Body of pancreas (tissue), 4 donors: Measurements from ENCODE around the gene MAML2. TPM values are rescaled to one million over a fixed set of nuclear protein-coding genes. Genes with fewer than 3 reads are reported as not detected.
A peak's percentile ranks its signal among the peaks of the same experiment; 100 is the strongest.

Experiments used
- ATAC-seq: fragments of 150-250 bp; one replicate; pipeline ENCODE4 v1.9.1; 2016
- DNase-seq, 4 donors: peaks; one replicate each; pipeline ENCODE4 v3.0.0-alpha.2; 2019
- H3K27ac ChIP-seq, 4 donors: fragments of 200-600 bp; sonication (generic); 1 replicate in 3 of 4; 2 replicates in 1 of 4; pipeline versions ENCODE4 v1.5.1 to v1.6.1; 2016 to 2019; ENCODE audit warnings: mild to moderate bottlenecking in 1 of 4, mixed read lengths in 1 of 4, moderate library complexity in 1 of 4
- H3K27me3 ChIP-seq, 2 donors: fragments of 200-600 bp; sonication (generic); one replicate each; pipeline ENCODE4 v1.6.0; 2016; ENCODE audit warnings: mild to moderate bottlenecking in 1 of 2
- H3K36me3 ChIP-seq, 2 donors: fragments of 200-600 bp; sonication (generic); replicated peaks in 1 of 2; 2 replicates each; pipeline ENCODE4 v1.5.1; 2016; ENCODE audit warnings: low read depth in 2 of 2; ENCODE audit not compliant: insufficient read depth in 1 of 2
- H3K4me1 ChIP-seq: fragments of 200-600 bp; sonication (generic); one replicate; pipeline ENCODE4 v1.6.0; 2016
- H3K4me3 ChIP-seq, 2 donors: fragments of 200-600 bp; sonication (generic); 1 replicate in 1 of 2; 2 replicates in 1 of 2; pipeline ENCODE4 v1.5.1; 2016 to 2019
- H3K9me3 ChIP-seq, 3 donors: fragments of 200-600 bp; sonication (generic); 1 replicate in 2 of 3; 2 replicates in 1 of 3; pipeline ENCODE4 v1.5.1; 2016
- CTCF ChIP-seq, 7 experiments: fragments of 450-650 bp in 4 of 7; fragments of 200-600 bp in 3 of 7; sonication (generic) in 3 of 7; IDR thresholded peaks; one replicate each; pipeline ENCODE4 v1.5.1; 2016 to 2019; ENCODE audit warnings: antibody characterized with exemption in 7 of 7
- POLR2A ChIP-seq, 3 donors: fragments of 450-650 bp; IDR thresholded peaks; one replicate each; pipeline ENCODE4 v1.6.1; 2016; ENCODE audit warnings: antibody characterized with exemption in 3 of 3, mild to moderate bottlenecking in 2 of 3
- WGBS, 2 donors: methylation state at CpG; one replicate each; pipeline ENCODE4 v1.1.5; 2017; 5-methylcytosine and 5-hydroxymethylcytosine counted together
- intact Hi-C: fragments of 100-400 bp; cut with DNase I; formaldehyde crosslinking; loops from one replicate; pipeline ENCODE4 v1.15.1; 2023
- total RNA-seq, 2 donors: library from RNA; depleted of rRNA; stranded (reverse); fragments of >200 nt; gene quantifications; one replicate each; pipeline ENCODE4 v1.1.0, GENCODE V29; 2016

The MAML2 gene
- total RNA-seq, 2 donors from 2014 or later, result 7.9 to 9.9 TPM

- no peaks in the 10 kb centered on the region for H3K36me3 ChIP-seq
- DNase-seq (no peak), ATAC-seq (no peak)
- intact Hi-C loops, result no loop called here
- 29 to 32% methylated on average over 2 of the region's 2 CpGs for WGBS, 2 donors
- H3K27ac ChIP-seq, result peak overlapping the region in 1 of 4 donors; percentile 14
- H3K27me3 ChIP-seq, result no peaks in the 10 kb centered on the region
- H3K4me3 ChIP-seq, result no peak overlapping the region
- no peaks in the 10 kb centered on the region for H3K9me3 ChIP-seq
- TF ChIP-seq CTCF (IDR thresholded peaks at IDR 0.05) (no peak), POLR2A (IDR thresholded peaks at IDR 0.05) (no peak)
- peaks cover 24% of the 10 kb centered on the region for H3K4me1 ChIP-seq
Observed at GRCh38 chr11:96238563-96239135, 104.3 kb downstream of the MAML2 start.

- ATAC-seq (no peak), DNase-seq (no peak)
- Histone ChIP-seq H3K4me3 (no peak overlapping the region), H3K27ac (peak overlapping the region in 1 of 4 donors; percentile 14), H3K9me3 (no peaks in the 10 kb centered on the region), H3K4me1 (peaks cover 24% of the 10 kb centered on the region), H3K27me3 (no peaks in the 10 kb centered on the region), H3K36me3 (no peaks in the 10 kb centered on the region)
- intact Hi-C loops, result no loop called here
- 11 to 13% methylated on average over 1 of the region's 1 CpG for WGBS, 2 donors
- TF ChIP-seq CTCF (IDR thresholded peaks at IDR 0.05) (no peak), POLR2A (IDR thresholded peaks at IDR 0.05) (no peak)
Observed at GRCh38 chr11:96237766-96238266, 105.2 kb downstream of the MAML2 start.

- peaks cover 15% of the 10 kb centered on the region for H3K4me1 ChIP-seq
- H3K27ac ChIP-seq, result no peak overlapping the region
- DNase-seq (no peak), ATAC-seq (no peak)
- no peaks in the 10 kb centered on the region for H3K27me3 ChIP-seq
- H3K36me3 ChIP-seq, result no peaks in the 10 kb centered on the region
- no peak overlapping the region for H3K4me3 ChIP-seq
- TF ChIP-seq CTCF (IDR thresholded peaks at IDR 0.05), result no peak
- TF ChIP-seq POLR2A (IDR thresholded peaks at IDR 0.05), result no peak
- intact Hi-C loops, result no loop called here
- WGBS, 2 donors, result 55 to 76% methylated on average over 4 of the region's 4 CpGs
- no peaks in the 10 kb centered on the region for H3K9me3 ChIP-seq
Observed at GRCh38 chr11:96235751-96236150, 107.2 kb downstream of the MAML2 start.

GRCh38 chr11:96234866-96235441 is 108.0 kb downstream of the MAML2 start:
- intact Hi-C loops, result no loop called here

More at GRCh38 chr11:96234866-96235441, 108.0 kb downstream of the MAML2 start:
- WGBS, 2 donors, result 57 to 67% methylated on average over 1 of the region's 1 CpG
- peaks cover 15% of the 10 kb centered on the region for H3K4me1 ChIP-seq
- ATAC-seq (no peak), DNase-seq (no peak)
- H3K27ac ChIP-seq, result no peak overlapping the region
- H3K27me3 ChIP-seq, result no peaks in the 10 kb centered on the region
- TF ChIP-seq POLR2A (IDR thresholded peaks at IDR 0.05) (no peak), CTCF (IDR thresholded peaks at IDR 0.05) (no peak)
- no peak overlapping the region for H3K4me3 ChIP-seq
- no peaks in the 10 kb centered on the region for H3K9me3 ChIP-seq
- H3K36me3 ChIP-seq, result no peaks in the 10 kb centered on the region
